Measurements from ENCODE around the gene ZBTB20.

GRCh38 chr3:114856835-114857234 is 290.3 kb downstream of the ZBTB20 start:
- no peak for TF ChIP-seq CTCF (IDR thresholded peaks at IDR 0.05)
- no peak for TF ChIP-seq POLR2A (IDR thresholded peaks at IDR 0.05)

All from thyroid gland (tissue), 4 donors.